ENCODE results near the gene OR1F1. TPM values are rescaled to one million over a fixed set of nuclear protein-coding genes. Genes with fewer than 3 reads are reported as not detected.

OR1F1 gene
- total and polyA plus RNA-seq, 2 of the 8 experiments (the other 6 are each of a cell fraction or from before 2014, with no cell fraction given), result 0.52 to 1.2 TPM

DNA sequence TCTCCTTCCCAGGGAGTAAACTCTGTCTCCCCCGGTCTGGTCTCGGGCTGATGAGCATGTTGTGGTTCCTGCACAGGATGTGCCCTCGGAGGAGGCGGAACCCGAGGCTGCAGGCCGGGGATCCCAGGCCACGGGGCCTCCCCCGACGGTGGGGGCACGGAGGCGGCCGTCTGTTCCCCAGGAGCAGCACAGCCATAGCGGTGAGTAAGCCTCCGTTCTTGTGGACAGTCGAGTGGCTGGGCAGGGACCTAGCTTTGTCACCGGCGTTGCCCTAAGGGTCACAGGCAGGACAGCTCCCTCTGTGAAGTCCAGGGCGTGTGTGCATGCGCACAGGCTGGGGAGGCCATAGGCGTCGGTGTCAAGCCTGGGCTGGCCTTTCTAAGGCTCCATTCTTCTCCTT, 49.7 kb upstream of the OR1F1 start:
- Histone ChIP-seq H2BK5ac (ENCODE audit: low read depth, low read length) (no peak overlapping the region), H2BK20ac (ENCODE audit: low read length) (no peak overlapping the region), H3K36me3 (ENCODE audit: control insufficient read depth in 2 of 4, insufficient read depth in 4 of 4, low read length in 3 of 4) (peaks cover 0 to 8% (median 3%) of the 10 kb centered on the region in 4 experiments; a peak in 4 of 8 replicates), H3K9me3 (ENCODE audit: insufficient read depth in 2 of 2, low read depth in 1 of 2, low read length in 1 of 2) (no peaks in the 10 kb centered on the region), H4K91ac (replicated peaks; ENCODE audit: insufficient read length, low read length) (no peak overlapping the region), H3K27me3 (replicated peaks in 1 of 4; ENCODE audit: control insufficient read depth in 3 of 4, extremely low read depth in 1 of 4, insufficient read depth in 3 of 4, low read length in 3 of 4) (no peaks in the 10 kb centered on the region), H3K18ac (ENCODE audit: extremely low read depth, low read length) (no peak overlapping the region), H2BK15ac (ENCODE audit: low read length) (no peak overlapping the region), H3K4ac (replicated peaks; ENCODE audit: insufficient read length, low read depth, low read length) (no peak overlapping the region), H3K4me1 (replicated peaks in 1 of 4; ENCODE audit: control insufficient read depth in 3 of 4, insufficient read depth in 4 of 4, low read length in 3 of 4) (0 out of 7 replicates have a peak, but pooled peaks cover 0 to 2% (median 0%) of the 10 kb centered on the region in 4 experiments), H3K23me2 (ENCODE audit: low read depth, low read length) (peaks cover 8% of the 10 kb centered on the region), H2BK120ac (replicated peaks; ENCODE audit: low read depth, low read length) (no peak overlapping the region), H3K4me3 (ENCODE audit: extremely low read depth in 1 of 4, insufficient read depth in 2 of 4, low read depth in 3 of 4, low read length in 4 of 4) (no peak overlapping the region), H4K8ac (ENCODE audit: extremely low read depth, insufficient read depth, low read length) (no peak overlapping the region), H4K5ac (ENCODE audit: insufficient read length, low read depth, low read length) (no peak overlapping the region), H3K27ac (ENCODE audit: low read depth, low read length) (no peak overlapping the region), H3K79me1 (ENCODE audit: low read depth, low read length) (no peaks in the 10 kb centered on the region; the same call in 1 of the 2 replicates), H3K23ac (ENCODE audit: insufficient read length) (no peak overlapping the region), H2AK5ac (ENCODE audit: low read depth, low read length) (no peak overlapping the region), H2BK12ac (ENCODE audit: low read depth, low read length) (no peak overlapping the region), H3K9ac (replicated peaks in 1 of 4; ENCODE audit: extremely low read depth in 1 of 4, low read depth in 3 of 4, low read length in 3 of 4) (no peak overlapping the region), H3K14ac (ENCODE audit: insufficient read length) (no peak overlapping the region), H3K79me2 (ENCODE audit: control insufficient read depth in 1 of 2, insufficient read depth in 2 of 2, low read length in 2 of 2) (peaks cover 7 to 10% of the 10 kb centered on the region in 2 experiments), H4K20me1 (replicated peaks in 1 of 2; ENCODE audit: control insufficient read depth in 1 of 2, insufficient read depth in 2 of 2, low read length in 2 of 2) (peaks cover 0 to 10% of the 10 kb centered on the region in 2 experiments), H2AFZ (ENCODE audit: low read length) (no peak overlapping the region), H3K56ac (replicated peaks; ENCODE audit: insufficient read length, low read depth, low read length) (no peak overlapping the region), H3K4me2 (ENCODE audit: insufficient read depth in 1 of 2, low read depth in 2 of 2, low read length in 2 of 2) (no peak overlapping the region)
- FAIRE-seq (no peak), DNase-seq (ENCODE audit: low read depth in 1 of 2, low spot score in 2 of 2) (no peak)
- ChIA-PET CTCF (ENCODE audit: partially characterized antibody) (interaction anchor here (4.4 to 17.4 kb wide), 3 partner anchors 9 to 33 kb away, joined by 26 to 619 read pairs (median 29); partner anchors contain the start of genes ZNF205 and ZSCAN10), POLR2A (ENCODE audit: partially characterized antibody) (interaction anchor here (0.6 to 2.3 kb wide), 5 partner anchors 10 to 134 kb away, joined by 3 to 5 read pairs (median 3); no protein-coding TSS in a partner anchor)
- WGBS, 2 experiments (ENCODE audit: extremely low coverage in 1 of 2, insufficient coverage in 1 of 2, insufficient read length in 1 of 2, insufficient replicate concordance in 2 of 2, low coverage in 1 of 2, low lambda C conversion rate in 2 of 2, missing lambda C conversion rate in 1 of 2), result 95% methylated on average over 21 of the region's 21 CpGs; no CpG with 5 or more reads in 1 of the 2 experiments
- TF ChIP-seq RXRA (IDR thresholded peaks at IDR 0.05; ENCODE audit: insufficient read depth, low read depth, low read length), result no peak
- TF ChIP-seq RAD21 (IDR thresholded peaks at IDR 0.05 in 1 of 2, conservative IDR thresholded peaks at IDR 0.05 in 1 of 2; ENCODE audit: low read depth in 2 of 2, low read length in 2 of 2), result no peak
